Mucosa of rectum (tissue), 2 donors: ENCODE data around the gene MRPS22.
"Not testable (repeated sequence)": the region's sequence is repeated elsewhere in the genome, so short reads cannot be mapped to it uniquely, and the experiment has no call there.

Experiments used
- H3K27ac ChIP-seq, 2 donors: one replicate each; pipeline ENCODE4 v1.7.0; 2013; ENCODE audit warnings: inconsistent platforms in 2 of 2, low read depth in 2 of 2, low read length in 2 of 2
- H3K27me3 ChIP-seq, 2 donors: one replicate each; pipeline ENCODE4 v1.7.0; 2013; ENCODE audit warnings: low read length in 2 of 2; ENCODE audit not compliant: control insufficient read depth in 2 of 2, insufficient read depth in 2 of 2
- H3K36me3 ChIP-seq, 2 donors: one replicate each; pipeline ENCODE4 v1.7.0; 2013; ENCODE audit warnings: low read length in 2 of 2; ENCODE audit not compliant: control insufficient read depth in 2 of 2, insufficient read depth in 2 of 2
- H3K4me1 ChIP-seq, 2 donors: one replicate each; pipeline ENCODE4 v1.7.0; 2013; ENCODE audit warnings: low read length in 2 of 2, mild to moderate bottlenecking in 1 of 2; ENCODE audit not compliant: control insufficient read depth in 2 of 2, insufficient read depth in 2 of 2
- H3K4me3 ChIP-seq, 2 donors: one replicate each; pipeline ENCODE4 v1.7.0; 2013; ENCODE audit warnings: low read length in 2 of 2
- H3K9ac ChIP-seq, 2 donors: one replicate each; pipeline ENCODE4 v1.7.0; 2013; ENCODE audit warnings: low read length in 2 of 2, low read depth in 1 of 2, mild to moderate bottlenecking in 1 of 2
- H3K9me3 ChIP-seq, 2 donors: one replicate each; pipeline ENCODE4 v1.7.0; 2013; ENCODE audit warnings: low read length in 2 of 2; ENCODE audit not compliant: control insufficient read depth in 2 of 2
- donor health status: healthy.
- donor health status: Normal muscosa, but diverticular disease.

Gene MRPS22

DNA sequence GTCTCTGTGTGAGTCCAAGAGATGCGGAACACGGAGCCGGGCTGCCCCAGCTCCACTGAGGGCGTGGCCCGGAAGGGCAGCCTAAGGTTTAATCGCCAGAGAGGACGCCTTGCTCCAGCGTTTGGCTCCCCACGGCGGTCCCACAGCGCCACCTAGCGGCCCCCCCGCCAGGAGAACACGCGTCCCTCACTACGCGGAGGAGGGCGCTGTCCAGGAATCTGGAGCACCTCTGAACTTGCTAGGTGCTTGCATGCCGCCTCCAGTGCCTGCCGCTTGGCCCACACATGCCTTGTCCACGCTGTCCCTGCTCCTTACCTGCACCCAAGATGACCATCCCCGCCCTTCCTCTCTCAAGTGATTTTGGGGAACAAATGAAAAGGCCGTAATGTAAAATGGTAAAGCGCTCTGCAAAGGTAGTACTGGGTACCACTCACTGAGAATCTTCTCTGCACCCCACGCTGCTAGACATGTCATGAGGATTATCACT lies 14.4 kb upstream of the MRPS22 start:
- Histone ChIP-seq H3K4me1 (peaks cover 0 to 4% of the 10 kb centered on the region in 2 donors), H3K9ac (no peak overlapping the region), H3K9me3 (no peaks in the 10 kb centered on the region), H3K27me3 (peaks cover 11% of the 10 kb centered on the region in 2 donors), H3K36me3 (no peaks in the 10 kb centered on the region), H3K27ac (no peak overlapping the region), H3K4me3 (peak overlapping the region; percentile 36 to 61)

DNA sequence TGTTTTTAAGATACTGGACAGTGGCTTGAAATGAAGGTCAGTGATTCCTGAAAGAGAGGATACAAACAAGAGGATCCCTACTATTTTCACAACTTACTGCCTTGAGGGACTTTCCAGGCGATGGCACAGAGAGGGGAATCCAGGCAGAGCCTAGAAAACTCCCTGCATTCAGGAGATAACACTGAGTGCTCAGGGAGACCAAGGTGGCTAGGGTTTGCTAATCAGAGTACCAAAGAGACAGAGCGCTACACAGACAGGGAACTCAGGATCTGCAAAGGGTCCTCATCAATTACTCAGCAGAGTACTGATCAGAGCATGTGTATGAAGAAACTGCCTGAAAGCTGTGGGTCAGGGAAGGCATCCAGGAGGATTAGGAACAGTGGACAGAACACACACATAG lies 11.7 kb upstream of the MRPS22 start:
- no peaks in the 10 kb centered on the region for H3K36me3 ChIP-seq
- H3K4me3 ChIP-seq: no peak overlapping the region
- H3K27me3 ChIP-seq: peaks cover 11% of the 10 kb centered on the region in 2 donors
- H3K4me1 ChIP-seq: peaks cover 0 to 4% of the 10 kb centered on the region in 2 donors
- no peak overlapping the region for H3K27ac ChIP-seq
- H3K9me3 ChIP-seq: no peaks in the 10 kb centered on the region
- H3K9ac ChIP-seq: no peak overlapping the region

DNA sequence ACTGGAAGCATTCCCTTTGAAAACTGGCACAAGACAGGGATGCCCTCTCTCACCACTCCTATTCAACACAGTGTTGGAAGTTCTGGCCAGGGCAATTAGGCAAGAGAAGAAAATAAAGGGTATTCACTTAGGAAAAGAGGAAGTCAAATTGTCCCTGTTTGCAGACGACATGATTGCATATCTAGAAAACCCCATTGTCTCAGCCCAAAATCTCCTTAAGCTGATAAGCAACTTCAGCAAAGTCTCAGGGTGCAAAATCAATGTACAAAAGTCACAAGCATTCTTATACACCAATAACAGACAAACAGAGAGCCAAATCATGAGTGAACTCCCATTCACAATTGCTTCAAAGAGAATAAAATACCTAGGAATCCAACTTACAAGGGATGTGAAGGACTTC lies 9.1 kb upstream of the MRPS22 start:
- H3K4me3 ChIP-seq, H3K27ac ChIP-seq, H3K9ac ChIP-seq, H3K4me1 ChIP-seq, H3K9me3 ChIP-seq, H3K36me3 ChIP-seq: not testable (repeated sequence)
- peaks cover 11 to 13% of the 10 kb centered on the region in 2 donors for H3K27me3 ChIP-seq

DNA sequence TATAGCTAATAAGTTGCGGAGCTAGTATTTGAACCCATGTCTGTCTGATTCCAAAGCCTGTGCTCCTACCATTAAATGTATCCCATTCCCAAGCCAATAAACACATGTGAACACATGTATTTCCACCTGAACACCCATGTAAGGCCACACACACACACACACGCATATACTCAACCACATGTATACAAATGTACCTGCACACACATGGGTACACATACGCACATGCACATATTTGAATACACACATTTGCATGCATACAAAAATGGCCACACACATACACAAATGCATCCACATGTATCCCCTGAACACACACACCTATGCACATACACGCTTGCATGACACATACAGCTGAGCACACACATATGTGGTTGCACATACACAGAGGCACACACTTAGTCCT lies 5.4 kb upstream of the MRPS22 start:
- Histone ChIP-seq H3K36me3 (no peaks in the 10 kb centered on the region), H3K4me3 (no peak overlapping the region), H3K9ac (no peak overlapping the region), H3K27me3 (peaks cover 0 to 5% of the 10 kb centered on the region in 2 donors), H3K27ac (no peak overlapping the region), H3K9me3 (no peaks in the 10 kb centered on the region), H3K4me1 (no peaks in the 10 kb centered on the region)

DNA sequence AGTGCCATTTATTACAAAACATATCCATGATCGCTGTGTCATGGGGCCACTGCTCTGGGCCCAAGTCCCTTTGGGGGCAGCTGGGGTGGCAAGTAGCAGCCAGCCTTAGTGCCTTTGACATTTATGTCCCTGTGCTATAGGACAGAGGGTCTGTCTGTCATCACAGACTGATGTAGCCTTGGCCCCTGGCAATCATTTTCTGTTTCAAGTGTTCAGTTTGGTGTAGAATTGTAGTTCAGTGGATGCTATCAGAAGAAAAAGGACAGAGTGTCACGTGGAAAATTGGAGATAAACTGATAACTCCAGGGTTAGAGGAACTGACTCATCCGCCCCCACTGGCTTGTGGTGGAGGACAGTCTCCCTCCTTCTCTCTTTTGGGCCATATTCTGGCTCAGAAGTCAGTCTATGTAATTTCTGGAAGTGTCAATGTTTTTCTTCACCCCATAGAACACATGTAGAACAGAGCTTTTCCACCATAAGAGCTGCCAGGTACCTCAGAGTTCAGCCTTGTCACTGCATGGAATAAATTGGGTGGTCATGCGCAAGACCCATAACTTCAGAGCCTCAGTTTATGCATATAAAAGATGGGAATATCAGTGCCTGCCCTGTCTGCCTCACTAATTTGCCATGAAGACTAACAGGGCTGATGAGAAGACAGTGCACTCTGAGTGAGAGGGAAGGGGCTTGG lies 4.5 kb upstream of the MRPS22 start:
- Histone ChIP-seq H3K9ac (no peak overlapping the region), H3K36me3 (no peaks in the 10 kb centered on the region), H3K9me3 (no peaks in the 10 kb centered on the region), H3K4me3 (no peak overlapping the region), H3K27ac (no peak overlapping the region), H3K4me1 (peaks cover under 1 to 1% of the 10 kb centered on the region in 2 donors), H3K27me3 (peaks cover 0 to 5% of the 10 kb centered on the region in 2 donors)

DNA sequence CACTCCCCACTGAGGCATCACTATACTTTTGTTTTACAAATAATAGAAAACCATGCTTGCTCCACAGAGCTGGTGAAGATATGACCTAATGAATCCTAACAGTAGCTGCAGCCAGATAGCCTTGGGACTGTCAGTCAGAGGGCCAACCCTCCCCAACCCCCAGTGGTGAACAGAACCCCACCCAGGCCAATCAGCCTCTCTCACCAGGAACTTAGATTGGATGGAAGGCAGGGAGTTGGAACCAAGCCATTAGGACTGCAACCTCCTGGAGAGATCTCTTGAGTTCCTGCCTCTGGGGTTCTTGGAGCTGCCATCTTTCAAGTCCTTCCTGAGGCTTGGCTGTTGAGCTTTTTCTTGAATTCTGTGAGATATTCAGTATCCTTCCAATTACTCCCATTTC lies 3.0 kb upstream of the MRPS22 start:
- no peaks in the 10 kb centered on the region for H3K36me3 ChIP-seq
- H3K27me3 ChIP-seq: peaks cover 0 to 5% of the 10 kb centered on the region in 2 donors
- H3K4me1 ChIP-seq: peaks cover 9% of the 10 kb centered on the region in 2 donors
- no peak overlapping the region for H3K4me3 ChIP-seq
- no peak overlapping the region for H3K27ac ChIP-seq
- no peaks in the 10 kb centered on the region for H3K9me3 ChIP-seq
- no peak overlapping the region for H3K9ac ChIP-seq

DNA sequence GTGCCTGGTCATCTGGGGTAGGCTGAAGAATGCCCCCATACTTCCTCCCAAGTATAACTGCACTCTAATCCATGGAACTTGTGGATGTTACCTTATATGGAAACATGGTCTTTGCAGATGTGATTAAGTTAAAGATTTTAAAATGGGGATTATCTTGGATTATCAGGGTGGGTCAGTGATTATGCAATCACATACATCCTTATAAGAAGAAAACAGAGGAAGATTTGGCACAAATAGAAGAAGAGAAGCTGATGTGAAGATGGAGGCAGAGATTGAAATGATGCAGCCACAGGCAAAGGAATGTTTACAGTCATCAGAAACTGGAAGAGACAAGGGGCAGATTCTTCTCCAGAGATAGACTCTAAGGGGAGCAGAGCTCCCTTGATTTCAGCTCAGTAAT lies 1.8 kb upstream of the MRPS22 start:
- Histone ChIP-seq H3K36me3 (peaks cover 0 to 6% of the 10 kb centered on the region in 2 donors), H3K9ac (no peak overlapping the region), H3K4me3 (no peak overlapping the region), H3K4me1 (peaks cover 9 to 12% of the 10 kb centered on the region in 2 donors), H3K9me3 (no peaks in the 10 kb centered on the region), H3K27me3 (peaks cover 0 to 5% of the 10 kb centered on the region in 2 donors), H3K27ac (no peak overlapping the region)

DNA sequence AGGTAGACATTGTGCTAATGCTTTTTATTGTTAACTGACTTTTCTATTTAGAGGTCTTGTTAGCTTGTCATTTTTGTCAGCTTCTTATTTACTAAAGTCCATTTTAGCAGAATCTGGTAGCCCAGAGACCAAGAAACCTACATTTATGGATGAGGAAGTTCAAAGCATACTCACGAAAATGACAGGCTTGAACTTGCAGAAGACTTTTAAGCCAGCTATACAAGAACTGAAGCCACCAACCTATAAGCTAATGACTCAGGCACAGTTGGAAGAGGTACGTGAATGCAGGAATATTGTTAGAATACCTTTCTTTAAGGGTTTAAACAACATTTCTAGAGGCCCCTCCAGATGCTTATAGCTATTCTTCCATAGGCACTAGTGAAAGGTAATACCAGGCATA lies 3.0 kb downstream of the MRPS22 start:
- Histone ChIP-seq H3K27ac (no peak overlapping the region), H3K9me3 (no peaks in the 10 kb centered on the region), H3K9ac (no peak overlapping the region), H3K4me3 (no peak overlapping the region), H3K36me3 (peaks cover 39 to 46% of the 10 kb centered on the region in 2 donors), H3K27me3 (no peaks in the 10 kb centered on the region), H3K4me1 (peaks cover 9 to 12% of the 10 kb centered on the region in 2 donors)

DNA sequence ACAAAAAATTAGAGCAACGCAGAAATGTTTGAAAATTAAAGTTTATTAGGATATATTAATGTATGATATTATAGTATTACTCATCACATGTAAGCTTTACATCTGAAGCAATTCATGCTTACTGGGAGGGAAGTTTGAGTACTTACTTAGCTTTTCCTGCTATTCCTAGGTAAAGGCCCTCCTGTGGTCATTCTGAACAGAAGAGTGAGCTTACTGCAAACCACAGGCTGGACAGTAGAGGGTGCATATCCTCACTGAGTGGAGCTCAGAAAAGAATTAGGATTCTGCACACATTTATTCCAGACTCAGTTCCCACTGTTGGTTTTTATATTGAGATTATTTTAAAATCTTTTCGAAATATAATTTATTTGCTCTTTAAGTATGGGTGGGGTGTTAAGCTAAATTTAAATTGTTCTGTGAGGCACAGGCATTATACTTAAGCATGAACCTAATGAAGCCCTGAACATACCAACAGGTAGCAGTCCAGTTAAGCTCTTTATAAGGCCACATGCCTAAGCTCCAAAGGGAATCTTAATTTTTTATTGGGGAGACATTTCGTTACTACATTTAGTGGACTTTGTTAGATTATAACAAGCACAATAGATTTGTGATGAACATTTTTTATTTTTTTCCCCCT lies 10.2 kb downstream of the MRPS22 start:
- Histone ChIP-seq H3K36me3 (peaks cover 77 to 80% of the 10 kb centered on the region in 2 donors), H3K4me1 (no peaks in the 10 kb centered on the region), H3K4me3 (no peak overlapping the region), H3K9me3 (no peaks in the 10 kb centered on the region), H3K27ac (no peak overlapping the region), H3K27me3 (no peaks in the 10 kb centered on the region), H3K9ac (no peak overlapping the region)

DNA sequence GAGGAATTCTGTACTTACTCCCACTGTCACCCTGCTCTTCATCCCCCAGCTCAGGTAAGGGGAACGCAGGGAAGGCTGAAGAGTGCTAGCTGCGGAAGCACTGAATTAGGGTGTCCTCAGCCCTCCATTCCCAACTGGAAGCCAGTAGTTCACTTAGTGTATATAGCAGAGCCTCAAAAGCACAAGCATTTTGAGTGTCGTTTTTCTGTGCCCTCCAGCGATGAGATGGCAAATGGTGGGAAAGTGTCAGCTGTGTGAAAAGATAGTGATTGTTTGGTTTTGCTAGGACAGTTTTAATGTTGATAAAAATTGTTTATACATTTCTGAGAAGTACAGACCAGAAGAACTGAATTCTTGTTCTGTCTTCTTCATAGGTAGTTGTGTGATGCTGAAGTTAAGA lies 10.8 kb downstream of the MRPS22 start:
- H3K27ac ChIP-seq: no peak overlapping the region

More for the DNA sequence above, 10.8 kb downstream of the MRPS22 start:
- Histone ChIP-seq H3K27me3 (no peaks in the 10 kb centered on the region), H3K9ac (no peak overlapping the region), H3K36me3 (peaks cover 77 to 80% of the 10 kb centered on the region in 2 donors), H3K9me3 (no peaks in the 10 kb centered on the region), H3K4me1 (no peaks in the 10 kb centered on the region), H3K4me3 (no peak overlapping the region)
